ENCODE results near the gene ANKS4B. TPM values are rescaled to one million over a fixed set of nuclear protein-coding genes. Genes with fewer than 3 reads are reported as not detected.

The ANKS4B gene
- total and polyA plus RNA-seq, 2 donors (not counting 3 experiments of a cell fraction or from before 2014, with no cell fraction given), result not detected

DNA sequence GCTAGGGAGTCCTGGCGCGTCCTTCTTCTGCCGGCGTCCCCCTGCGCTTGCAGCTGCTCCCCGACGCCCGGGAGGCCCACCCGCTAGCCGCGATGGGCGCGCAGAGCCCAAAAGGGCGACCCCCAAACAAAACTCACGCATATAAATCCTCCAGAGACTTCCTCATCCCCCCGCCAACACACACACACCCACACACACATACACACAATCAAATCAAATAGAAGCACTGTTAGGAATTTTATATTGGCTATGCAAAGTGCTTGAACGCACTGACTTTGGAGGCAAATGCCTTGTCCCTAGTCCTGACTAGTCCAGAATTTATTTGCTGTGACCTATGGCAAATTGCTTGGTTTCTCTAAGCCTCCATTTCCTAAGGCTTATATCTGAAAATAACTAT, 68.4 kb downstream of the ANKS4B start:
- H3K9me1 ChIP-seq (replicated peaks; ENCODE audit: control insufficient read depth, extremely low read depth, insufficient read depth, low read length), result no peaks in the 10 kb centered on the region
- no peaks in the 10 kb centered on the region for H4K20me1 ChIP-seq (replicated peaks; ENCODE audit: control insufficient read depth, extremely low read depth, insufficient read depth, low read length)
- peak overlapping the region; percentile 61 to 65 (median 64) for H3K4me3 ChIP-seq (replicated peaks in 1 of 3; ENCODE audit: insufficient read depth in 1 of 3, low read depth in 1 of 3, low read length in 3 of 3)
- no TSS peak for BruUV-seq (replicated peaks)
- H3K4me2 ChIP-seq (ENCODE audit: insufficient read depth, low read length), result peak overlapping the region; percentile 83
- H3K36me3 ChIP-seq (ENCODE audit: control insufficient read depth in 2 of 2, extremely low read depth in 1 of 2, insufficient read depth in 2 of 2, low read length in 2 of 2), result no peaks in the 10 kb centered on the region
- intact Hi-C loops (cut with micrococcal nuclease) (loop anchor here (5.0 kb wide), 2 partner anchors 250 to 400 kb away; partner anchors contain the start of genes DCUN1D3 and LYRM1), dilution Hi-C loops (cut with MboI; ENCODE audit: extremely low pct_ligation_motif_present, low sequenced_read_pairs) (no loop called here)
- peaks cover 6% of the 10 kb centered on the region for H3K4me1 ChIP-seq (ENCODE audit: control insufficient read depth, extremely low read depth, insufficient read depth, low read length)
- ChIA-PET CTCF (interaction anchor here (1.5 to 4.6 kb wide), 4 partner anchors 22 to 495 kb away, joined by 10 to 132 read pairs (median 64); partner anchors contain the start of genes ERI2, LDAF1 and REXO5), POLR2A (no interaction called here)
- peak overlapping the region; percentile 80 for H2AFZ ChIP-seq (ENCODE audit: low read depth, low read length)
- TF ChIP-seq POLR2AphosphoS5 (IDR thresholded peaks at IDR 0.05; ENCODE audit: insufficient read depth, low read depth, low read length) (no peak), MYC (IDR thresholded peaks at IDR 0.05; ENCODE audit: low read depth, low read length) (no peak), POLR2A (IDR thresholded peaks at IDR 0.05; ENCODE audit: low read depth, low read length) (no peak), FOS (IDR thresholded peaks at IDR 0.05; ENCODE audit: borderline replicate concordance, insufficient read depth, low read length) (no peak), GATA2 (IDR thresholded peaks at IDR 0.05; ENCODE audit: insufficient read depth, insufficient read length, low read depth, low read length) (no peak), EZH2 (IDR thresholded peaks at IDR 0.05; ENCODE audit: borderline replicate concordance, low read depth, low read length, severe bottlenecking) (no peak), JUN (IDR thresholded peaks at IDR 0.05; ENCODE audit: borderline replicate concordance, insufficient read depth, insufficient read length, low read depth) (no peak)
- TF ChIP-seq, protein P1, sequence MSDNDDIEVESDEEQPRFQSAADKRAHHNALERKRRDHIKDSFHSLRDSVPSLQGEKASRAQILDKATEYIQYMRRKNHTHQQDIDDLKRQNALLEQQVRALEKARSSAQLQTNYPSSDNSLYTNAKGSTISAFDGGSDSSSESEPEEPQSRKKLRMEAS (IDR thresholded peaks at IDR 0.05; ENCODE audit: insufficient read depth, insufficient read length), result no peak
- TF ChIP-seq, protein P2, sequence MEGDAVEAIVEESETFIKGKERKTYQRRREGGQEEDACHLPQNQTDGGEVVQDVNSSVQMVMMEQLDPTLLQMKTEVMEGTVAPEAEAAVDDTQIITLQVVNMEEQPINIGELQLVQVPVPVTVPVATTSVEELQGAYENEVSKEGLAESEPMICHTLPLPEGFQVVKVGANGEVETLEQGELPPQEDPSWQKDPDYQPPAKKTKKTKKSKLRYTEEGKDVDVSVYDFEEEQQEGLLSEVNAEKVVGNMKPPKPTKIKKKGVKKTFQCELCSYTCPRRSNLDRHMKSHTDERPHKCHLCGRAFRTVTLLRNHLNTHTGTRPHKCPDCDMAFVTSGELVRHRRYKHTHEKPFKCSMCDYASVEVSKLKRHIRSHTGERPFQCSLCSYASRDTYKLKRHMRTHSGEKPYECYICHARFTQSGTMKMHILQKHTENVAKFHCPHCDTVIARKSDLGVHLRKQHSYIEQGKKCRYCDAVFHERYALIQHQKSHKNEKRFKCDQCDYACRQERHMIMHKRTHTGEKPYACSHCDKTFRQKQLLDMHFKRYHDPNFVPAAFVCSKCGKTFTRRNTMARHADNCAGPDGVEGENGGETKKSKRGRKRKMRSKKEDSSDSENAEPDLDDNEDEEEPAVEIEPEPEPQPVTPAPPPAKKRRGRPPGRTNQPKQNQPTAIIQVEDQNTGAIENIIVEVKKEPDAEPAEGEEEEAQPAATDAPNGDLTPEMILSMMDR (IDR thresholded peaks at IDR 0.05; ENCODE audit: extremely low read depth in 1 of 2, insufficient read depth in 1 of 2, low read depth in 1 of 2, low read length in 2 of 2), result no peak
- H3K27me3 ChIP-seq (ENCODE audit: control insufficient read depth in 2 of 2, insufficient read depth in 2 of 2, low read length in 2 of 2), result peaks cover 2 to 12% of the 10 kb centered on the region in 2 experiments
- FAIRE-seq (no peak), DNase-seq (ENCODE audit: low read depth, low spot score) (no peak)
- no peak overlapping the region for H3K27ac ChIP-seq (ENCODE audit: insufficient read depth, low read depth, low read length)
- H3K79me2 ChIP-seq (ENCODE audit: control insufficient read depth, insufficient read depth, low read length), result no peaks in the 10 kb centered on the region
- H3K9ac ChIP-seq (replicated peaks; ENCODE audit: extremely low read depth, insufficient read depth, low read length), result no peak overlapping the region
- H3K9me3 ChIP-seq (replicated peaks; ENCODE audit: control insufficient read depth, insufficient read depth, low read length), result no peaks in the 10 kb centered on the region

Measured in endothelial cell of umbilical vein (primary cell).